Aorta (tissue), 5 donors: Measurements from ENCODE around the gene NEO1. TPM values are rescaled to one million over a fixed set of nuclear protein-coding genes. Genes with fewer than 3 reads are reported as not detected.

Experiments
- ATAC-seq: fragments of 200-7000 bp; cut with Tn5 transposase; one replicate; pipeline ENCODE4 v1.9.1; 2022; ENCODE audit warnings: moderate library complexity; ENCODE audit not compliant: low FRiP score
- DNase-seq, 2 donors: peaks; one replicate each; pipeline ENCODE4 v3.0.0-alpha.2; 2020
- H3K27ac ChIP-seq, 2 donors: one replicate each; pipeline ENCODE4 v1.5.1; 2013; ENCODE audit warnings: low read length in 2 of 2, mild to moderate bottlenecking in 2 of 2, moderate library complexity in 2 of 2, control low read depth in 1 of 2, inconsistent platforms in 1 of 2, low read depth in 1 of 2
- H3K27me3 ChIP-seq, 2 donors: one replicate each; pipeline ENCODE4 v1.6.1; 2013; ENCODE audit warnings: control low read depth in 1 of 2, low read length in 1 of 2, mild to moderate bottlenecking in 1 of 2, moderate library complexity in 1 of 2; ENCODE audit not compliant: insufficient read depth in 2 of 2, control insufficient read depth in 1 of 2
- H3K36me3 ChIP-seq, 2 donors: one replicate each; pipeline ENCODE4 v1.6.1; 2013; ENCODE audit warnings: control low read depth in 1 of 2, low read length in 1 of 2, mild to moderate bottlenecking in 1 of 2; ENCODE audit not compliant: insufficient read depth in 2 of 2, control insufficient read depth in 1 of 2
- H3K4me1 ChIP-seq, 2 donors: one replicate each; pipeline ENCODE4 v1.6.1; 2013; ENCODE audit warnings: low read length in 2 of 2, control low read depth in 1 of 2, mild to moderate bottlenecking in 1 of 2, moderate library complexity in 1 of 2; ENCODE audit not compliant: insufficient read depth in 2 of 2, control insufficient read depth in 1 of 2
- H3K4me3 ChIP-seq, 2 donors: one replicate each; pipeline ENCODE4 v1.5.1; 2013; ENCODE audit warnings: low read length in 2 of 2, control low read depth in 1 of 2, mild to moderate bottlenecking in 1 of 2
- H3K9me3 ChIP-seq: one replicate; pipeline ENCODE4 v1.6.1; 2013; ENCODE audit warnings: mild to moderate bottlenecking, low read length; ENCODE audit not compliant: control insufficient read depth
- WGBS, 2 donors: extraction: QIAGEN DNeasy Blood & Tissue Kit; methylation state at CpG; one replicate each; pipeline ENCODE4 v1.1.7; 2013; 5-methylcytosine and 5-hydroxymethylcytosine counted together
- intact Hi-C, 2 donors: fragments of 100-400 bp; cut with DNase I; formaldehyde crosslinking; loops; one replicate each; pipeline versions ENCODE4 v1.14.2 to v1.15.0; 2022
- polyA plus RNA-seq, 2 donors: library from polyadenylated mRNA; stranded (reverse); fragments of 200-250 nt; gene quantifications; one replicate each; pipeline ENCODE4 v1.2.3, GENCODE V29; 2013
- total RNA-seq, 2 donors: library from RNA; stranded (reverse); fragmentation: NEBNext Ultra II Directional; extraction: Animal tissue kit (Norgen Biotek cat#: 25700); gene quantifications; one replicate each; pipeline ENCODE4 v1.2.1, GENCODE V29; 2021
- donor health status: healthy with polysubstance abuse.
- donor health status: Bipolar disorder and iron deficiency.
- donor health status: DM: no; HTN: no; CAD: no.
- donor health status: DM: no; HTN: no; CAD: no.
- donor health status: DM: yes; HTN: yes; CAD: no.

NEO1 gene
- total and polyA plus RNA-seq, 4 donors, result 11.3 to 46.7 (median 24.7) TPM

DNA sequence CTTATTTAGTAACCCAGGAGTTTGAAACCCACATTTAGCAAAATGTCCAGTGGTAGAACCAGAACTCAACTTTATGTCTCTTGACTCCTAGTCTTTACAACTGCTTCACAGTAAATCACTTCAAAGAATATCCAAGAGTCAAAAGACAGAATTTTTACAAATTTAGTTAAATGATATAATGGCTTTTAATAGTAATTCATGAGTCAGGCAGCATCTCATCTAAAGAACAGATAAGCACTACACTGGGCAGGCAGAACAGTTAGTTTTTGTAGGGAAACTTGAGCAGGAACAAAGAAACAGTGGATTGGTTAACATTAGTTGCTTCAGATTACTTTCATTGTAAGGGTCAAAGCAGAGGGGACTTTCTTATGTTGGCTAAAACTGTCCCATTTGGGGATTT lies 120.2 kb downstream of the NEO1 start:
- Histone ChIP-seq H3K36me3 (peaks cover 0 to under 1% of the 10 kb centered on the region in 2 donors), H3K27ac (no peak overlapping the region), H3K9me3 (no peaks in the 10 kb centered on the region), H3K27me3 (no peaks in the 10 kb centered on the region), H3K4me3 (no peak overlapping the region), H3K4me1 (peaks cover 5 to 6% of the 10 kb centered on the region in 2 donors)
- no peak for DNase-seq
- intact Hi-C loops, result no loop called here
- no peak for ATAC-seq

DNA sequence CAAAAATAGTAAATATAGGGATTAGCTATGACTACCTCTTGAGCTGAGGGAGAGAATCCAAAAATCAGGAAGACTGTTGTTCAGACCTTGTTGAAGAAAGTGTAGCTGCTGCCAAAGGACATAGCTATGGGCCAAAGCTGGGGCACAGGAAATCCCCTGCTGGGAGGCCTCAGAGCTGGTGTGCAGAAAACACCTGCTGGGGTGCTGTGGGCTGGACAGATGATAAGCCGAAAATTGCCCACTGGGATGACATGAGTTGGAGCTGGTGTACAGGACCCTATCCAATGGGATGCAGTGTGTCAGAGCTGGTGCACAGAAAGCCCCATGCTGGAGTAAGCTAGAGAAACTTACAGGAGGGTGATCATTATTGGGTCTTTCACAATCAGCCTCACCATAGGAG lies 121.9 kb downstream of the NEO1 start:
- 80 to 81% methylated on average over 1 of the region's 1 CpG for WGBS, 2 donors
- intact Hi-C loops, result no loop called here
- Histone ChIP-seq H3K4me3 (no peak overlapping the region), H3K27me3 (no peaks in the 10 kb centered on the region), H3K4me1 (peaks cover 5 to 6% of the 10 kb centered on the region in 2 donors), H3K36me3 (peaks cover under 1 to 2% of the 10 kb centered on the region in 2 donors), H3K9me3 (no peaks in the 10 kb centered on the region), H3K27ac (peak overlapping the region in 1 of 2 donors; percentile 28)
- no peak for ATAC-seq
- DNase-seq, result no peak

DNA sequence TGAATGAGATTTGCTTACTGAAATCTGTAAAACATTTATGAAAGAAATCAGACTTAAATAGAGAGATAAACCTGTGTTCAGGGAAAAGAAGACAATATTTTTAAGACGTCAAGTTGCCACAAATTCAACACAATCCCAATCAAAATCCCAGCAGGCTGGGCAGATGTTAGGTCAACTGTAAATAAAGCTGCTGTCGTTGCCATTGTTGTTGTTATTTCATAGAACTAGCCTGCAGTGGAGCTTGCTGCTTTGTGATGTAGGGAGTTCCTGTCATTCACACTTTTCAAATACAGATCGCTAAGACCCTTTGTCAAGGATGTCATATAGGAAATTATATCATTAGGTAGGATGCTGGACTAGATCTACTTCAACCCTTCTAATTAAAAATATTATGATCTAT lies 123.1 kb downstream of the NEO1 start:
- Histone ChIP-seq H3K4me1 (peaks cover 5 to 6% of the 10 kb centered on the region in 2 donors), H3K36me3 (peaks cover 2 to 4% of the 10 kb centered on the region in 2 donors), H3K9me3 (no peaks in the 10 kb centered on the region), H3K4me3 (no peak overlapping the region), H3K27ac (no peak overlapping the region), H3K27me3 (no peaks in the 10 kb centered on the region)
- 64 to 70% methylated on average over 3 of the region's 3 CpGs for WGBS, 2 donors
- intact Hi-C loops, result no loop called here
- no peak for DNase-seq
- ATAC-seq, result no peak

DNA sequence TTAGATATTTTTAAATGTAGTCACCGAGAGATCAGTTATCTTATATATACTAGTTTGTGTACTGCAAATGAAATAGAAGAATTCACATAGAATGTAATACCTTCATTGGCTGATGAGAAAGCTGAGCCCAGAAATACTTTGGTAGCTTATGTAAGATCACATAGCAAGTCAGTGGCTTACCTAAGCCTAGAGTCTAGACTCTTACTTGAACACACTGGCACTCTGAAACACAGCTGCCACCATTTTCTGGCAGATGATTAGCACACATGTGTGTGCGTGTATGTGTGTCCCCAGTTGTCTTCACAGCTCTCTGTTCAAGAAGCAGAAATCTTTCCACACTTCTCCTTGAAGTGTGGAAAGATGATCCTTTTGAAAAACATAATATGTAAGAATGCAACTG lies 124.3 kb downstream of the NEO1 start:
- intact Hi-C loops, result no loop called here
- Histone ChIP-seq H3K9me3 (peaks cover 2% of the 10 kb centered on the region), H3K4me3 (no peak overlapping the region), H3K27ac (no peak overlapping the region), H3K4me1 (peaks cover 4 to 5% of the 10 kb centered on the region in 2 donors), H3K36me3 (peaks cover 2 to 4% of the 10 kb centered on the region in 2 donors), H3K27me3 (no peaks in the 10 kb centered on the region)
- WGBS, 2 donors, result 58 to 61% methylated on average over 2 of the region's 2 CpGs
- ATAC-seq (no peak), DNase-seq (no peak)

- Histone ChIP-seq H3K4me3 (no peak overlapping the region), H3K27ac (no peak overlapping the region), H3K36me3 (peaks cover 4 to 7% of the 10 kb centered on the region in 2 donors), H3K4me1 (no peaks in the 10 kb centered on the region), H3K27me3 (no peaks in the 10 kb centered on the region), H3K9me3 (peaks cover 2% of the 10 kb centered on the region)
- intact Hi-C loops, result no loop called here
- DNase-seq, result no peak
- no peak for ATAC-seq
- WGBS, 2 donors, result 85 to 95% methylated on average over 3 of the region's 3 CpGs
These were observed 130.8 kb downstream of the NEO1 start for GRCh38 chr15:73183071-73183470.

GRCh38 chr15:73190189-73190601 lies 137.9 kb downstream of the NEO1 start:
- no peak for DNase-seq
- no peaks in the 10 kb centered on the region for H3K36me3 ChIP-seq
- H3K27ac ChIP-seq, result no peak overlapping the region
- peaks cover 2 to 6% of the 10 kb centered on the region in 2 donors for H3K4me1 ChIP-seq
- 9 to 10% methylated on average over 2 of the region's 2 CpGs for WGBS, 2 donors
- ATAC-seq, result no peak
- H3K9me3 ChIP-seq, result no peaks in the 10 kb centered on the region
- no peak overlapping the region for H3K4me3 ChIP-seq
- intact Hi-C loops, result no loop called here
- no peaks in the 10 kb centered on the region for H3K27me3 ChIP-seq

DNA sequence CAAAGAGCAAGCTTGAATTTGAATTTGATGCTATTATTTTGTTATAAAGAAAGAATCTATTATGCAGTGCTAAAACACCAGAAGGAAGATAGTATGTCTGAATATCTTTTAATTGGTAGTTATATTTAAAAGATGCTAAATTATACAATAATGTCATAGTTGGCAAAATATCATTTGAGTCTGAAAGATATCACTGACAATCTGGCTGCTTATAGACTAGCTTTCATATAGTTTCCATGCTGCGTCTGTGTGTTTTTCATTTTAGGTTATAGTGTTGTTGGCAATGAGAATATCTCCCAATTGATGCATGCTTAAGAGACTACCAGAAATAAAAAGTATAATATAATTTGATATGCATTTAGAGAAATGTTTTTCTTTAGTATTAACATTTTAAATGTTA lies 142.9 kb downstream of the NEO1 start:
- WGBS, 2 donors, result 97 to 98% methylated on average over 1 of the region's 1 CpG
- Histone ChIP-seq H3K36me3 (peaks cover 0 to 4% of the 10 kb centered on the region in 2 donors), H3K27ac (no peak overlapping the region), H3K9me3 (no peaks in the 10 kb centered on the region), H3K27me3 (no peaks in the 10 kb centered on the region), H3K4me3 (no peak overlapping the region), H3K4me1 (peaks cover 0 to 4% of the 10 kb centered on the region in 2 donors)
- ATAC-seq (no peak), DNase-seq (no peak)
- intact Hi-C loops, result no loop called here

DNA sequence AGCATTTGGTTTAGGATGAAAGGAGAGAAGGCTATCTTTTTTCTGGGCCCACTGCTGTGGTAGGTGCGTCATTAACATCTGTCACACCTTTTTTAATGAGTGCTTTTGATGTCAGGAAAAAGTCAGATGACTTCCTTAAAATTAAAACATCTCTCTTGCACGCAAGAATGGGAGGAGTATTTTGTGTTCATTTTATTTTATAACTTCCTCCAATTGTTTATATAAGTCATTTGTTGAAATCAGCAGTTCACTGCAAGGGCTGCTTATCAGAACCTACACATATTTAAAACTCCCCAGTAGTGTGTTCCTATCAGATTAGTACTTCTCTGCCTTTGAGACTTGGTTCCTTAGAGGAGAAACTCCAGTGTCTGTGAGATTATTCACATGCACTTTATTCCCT lies 143.8 kb downstream of the NEO1 start:
- H3K36me3 ChIP-seq, result peaks cover 0 to 4% of the 10 kb centered on the region in 2 donors
- H3K27me3 ChIP-seq, result no peaks in the 10 kb centered on the region
- peaks cover 0 to 4% of the 10 kb centered on the region in 2 donors for H3K4me1 ChIP-seq
- ATAC-seq (no peak), DNase-seq (no peak)
- intact Hi-C loops, result no loop called here
- no peak overlapping the region for H3K4me3 ChIP-seq
- H3K27ac ChIP-seq, result no peak overlapping the region
- no peaks in the 10 kb centered on the region for H3K9me3 ChIP-seq
- WGBS, 2 donors, result 47 to 54% methylated on average over 2 of the region's 2 CpGs

DNA sequence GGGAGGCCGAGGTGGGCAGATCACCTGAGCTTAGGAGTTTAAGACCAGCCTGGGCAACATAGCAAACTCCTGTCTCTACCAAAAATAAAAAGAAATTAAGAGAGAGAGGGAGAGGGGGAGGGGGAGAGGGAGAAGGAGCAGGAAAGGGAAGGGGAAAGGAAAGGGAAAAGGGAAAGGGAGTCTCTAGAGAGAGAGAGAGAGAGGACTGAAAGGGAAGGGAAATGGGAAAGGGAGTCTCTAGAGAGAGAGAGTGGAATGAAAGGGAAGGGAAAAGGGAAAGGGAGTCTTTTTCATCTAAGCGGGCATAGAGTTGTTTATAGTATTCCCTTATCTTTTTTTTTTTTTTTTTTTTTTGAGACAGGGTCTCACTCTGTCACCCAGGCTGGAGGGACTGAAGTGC lies 148.1 kb downstream of the NEO1 start:
- H3K4me3 ChIP-seq, result no peak overlapping the region
- intact Hi-C loops, result no loop called here
- ATAC-seq, result no peak
- H3K9me3 ChIP-seq, result no peaks in the 10 kb centered on the region
- peaks cover 0 to 4% of the 10 kb centered on the region in 2 donors for H3K4me1 ChIP-seq
- peaks cover 0 to 6% of the 10 kb centered on the region in 2 donors for H3K36me3 ChIP-seq
- WGBS, 2 donors, result 98 to 100% methylated on average over 2 of the region's 2 CpGs
- DNase-seq, result no peak
- no peak overlapping the region for H3K27ac ChIP-seq
- H3K27me3 ChIP-seq, result no peaks in the 10 kb centered on the region
